Neuronal stem cell (in vitro differentiated cells): ENCODE results near the gene DNASE2B.

Source experiments
- DNase-seq: peaks from one replicate; pipeline ENCODE4 v3.0.0-alpha.2; 2013; ENCODE audit warnings: low spot score
- H2AFZ ChIP-seq: one replicate; pipeline ENCODE4 v1.6.1; 2013; ENCODE audit warnings: mild to moderate bottlenecking, low read length, inconsistent platforms
- H2AK5ac ChIP-seq: 2 replicates; pipeline ENCODE4 v1.6.1; 2013; ENCODE audit warnings: low read depth, mild to moderate bottlenecking, inconsistent platforms, low read length, moderate library complexity, mixed read lengths
- H2BK120ac ChIP-seq: 2 replicates; pipeline ENCODE4 v1.6.1; 2013; ENCODE audit warnings: low read depth, mild to moderate bottlenecking, inconsistent platforms, low read length, moderate library complexity, mixed read lengths
- H2BK12ac ChIP-seq: one replicate; pipeline ENCODE4 v1.6.1; 2013; ENCODE audit warnings: low read length, inconsistent platforms
- H2BK15ac ChIP-seq: 2 replicates; pipeline ENCODE4 v1.6.1; 2013; ENCODE audit warnings: mild to moderate bottlenecking, low read length, inconsistent platforms, mixed read lengths
- H2BK5ac ChIP-seq: one replicate; pipeline ENCODE4 v1.6.1; 2013; ENCODE audit warnings: inconsistent platforms, mild to moderate bottlenecking, low read length, moderate library complexity
- H3K14ac ChIP-seq: one replicate; pipeline ENCODE4 v1.6.1; 2013; ENCODE audit warnings: low read length, inconsistent platforms
- H3K18ac ChIP-seq: 2 replicates; pipeline ENCODE4 v1.6.1; 2013; ENCODE audit warnings: low read length, inconsistent platforms
- H3K23ac ChIP-seq: 2 replicates; pipeline ENCODE4 v1.6.1; 2013; ENCODE audit warnings: low read depth, mild to moderate bottlenecking, mixed read lengths, low read length, inconsistent platforms; ENCODE audit not compliant: poor library complexity
- H3K27ac ChIP-seq: replicated peaks from 3 replicates; pipeline ENCODE4 v1.5.1; 2013; ENCODE audit warnings: low read length, inconsistent platforms
- H3K27me3 ChIP-seq, 3 experiments: 2 replicates each; pipeline ENCODE4 v1.6.1; 2013; ENCODE audit warnings: low read length in 3 of 3, mild to moderate bottlenecking in 2 of 3, inconsistent platforms in 1 of 3, low read depth in 1 of 3, mixed read lengths in 1 of 3, moderate library complexity in 1 of 3; ENCODE audit not compliant: control insufficient read depth in 3 of 3, insufficient read depth in 3 of 3
- H3K36me3 ChIP-seq, 2 donors: replicated peaks in 1 of 2; 2 replicates each; pipeline ENCODE4 v1.6.1; 2013; ENCODE audit warnings: low read length in 2 of 2; ENCODE audit not compliant: control insufficient read depth in 2 of 2, insufficient read depth in 2 of 2
- H3K4ac ChIP-seq: 2 replicates; pipeline ENCODE4 v1.6.1; 2013; ENCODE audit warnings: inconsistent platforms, mild to moderate bottlenecking, low read length, moderate library complexity
- H3K4me1 ChIP-seq, 2 donors: 1 replicate in 1 of 2; 2 replicates in 1 of 2; pipeline ENCODE4 v1.6.1; 2013; ENCODE audit warnings: low read length in 2 of 2, low read depth in 1 of 2; ENCODE audit not compliant: control insufficient read depth in 2 of 2, insufficient read depth in 1 of 2
- H3K4me2 ChIP-seq: one replicate; pipeline ENCODE4 v1.6.1; 2013; ENCODE audit warnings: mild to moderate bottlenecking, low read length, inconsistent platforms; ENCODE audit not compliant: insufficient read depth, poor library complexity, severe bottlenecking
- H3K4me3 ChIP-seq, 2 donors: 2 replicates each; pipeline ENCODE4 v1.5.1; 2013; ENCODE audit warnings: low read length in 2 of 2, mild to moderate bottlenecking in 2 of 2, inconsistent platforms in 1 of 2, moderate library complexity in 1 of 2
- H3K79me1 ChIP-seq: one replicate; pipeline ENCODE4 v1.6.1; 2013; ENCODE audit warnings: low read depth, mild to moderate bottlenecking, inconsistent platforms, low read length, moderate library complexity
- H3K9ac ChIP-seq: one replicate; pipeline ENCODE4 v1.6.1; 2013; ENCODE audit warnings: mild to moderate bottlenecking, low read depth, low read length, inconsistent platforms; ENCODE audit not compliant: poor library complexity
- H3K9me3 ChIP-seq, 2 donors: replicated peaks in 1 of 2; 2 replicates each; pipeline versions ENCODE3 to v1.6.1; 2013; ENCODE audit warnings: low read length in 2 of 2, mild to moderate bottlenecking in 2 of 2, inconsistent platforms in 1 of 2, low read depth in 1 of 2, mixed read lengths in 1 of 2, moderate library complexity in 1 of 2; ENCODE audit not compliant: control insufficient read depth in 2 of 2, insufficient read depth in 1 of 2
- H4K8ac ChIP-seq: one replicate; pipeline ENCODE4 v1.6.1; 2013; ENCODE audit warnings: low read depth, mild to moderate bottlenecking, inconsistent platforms, low read length, moderate library complexity
- H4K91ac ChIP-seq: one replicate; pipeline ENCODE4 v1.6.1; 2013; ENCODE audit warnings: low read length, low read depth, mild to moderate bottlenecking, inconsistent platforms; ENCODE audit not compliant: poor library complexity
- WGBS, 2 donors: extraction: QIAGEN DNeasy Blood & Tissue Kit; methylation state at CpG; one replicate each; pipeline ENCODE4 v1.1.7; 2013; ENCODE audit warnings: missing lambda C conversion rate in 2 of 2, mixed read lengths in 1 of 2; ENCODE audit not compliant: insufficient read length in 2 of 2, insufficient replicate concordance in 1 of 2; ENCODE audit errors: extremely low coverage in 2 of 2; 5-methylcytosine and 5-hydroxymethylcytosine counted together

Gene DNASE2B

GRCh38 chr1:84352298-84353106, 45.8 kb upstream of the DNASE2B start:
- no peak overlapping the region for H3K4me2 ChIP-seq
- H4K91ac ChIP-seq = no peak overlapping the region
- H3K9me3 ChIP-seq = no peaks in the 10 kb centered on the region
- H3K4ac ChIP-seq = no peak overlapping the region
- no peak overlapping the region for H2AFZ ChIP-seq
- no peak overlapping the region for H2BK120ac ChIP-seq
- H2BK12ac ChIP-seq = no peak overlapping the region
- H3K36me3 ChIP-seq = no peaks in the 10 kb centered on the region
- H2BK5ac ChIP-seq = no peak overlapping the region
- no peak overlapping the region for H2AK5ac ChIP-seq
- peaks cover 2 to 5% of the 10 kb centered on the region in 2 donors for H3K4me1 ChIP-seq
- H4K8ac ChIP-seq = no peak overlapping the region
- no peaks in the 10 kb centered on the region for H3K27me3 ChIP-seq
- H3K23ac ChIP-seq = no peak overlapping the region
- H3K4me3 ChIP-seq = no peak overlapping the region
- no peaks in the 10 kb centered on the region for H3K79me1 ChIP-seq
- no CpG with 5 or more reads among the region's 3 CpGs for WGBS, 2 donors
- no peak overlapping the region for H3K18ac ChIP-seq
- DNase-seq = no peak
- no peak overlapping the region for H3K9ac ChIP-seq
- no peak overlapping the region for H3K27ac ChIP-seq
- no peak overlapping the region for H3K14ac ChIP-seq
- no peak overlapping the region for H2BK15ac ChIP-seq

GRCh38 chr1:84353695-84354094, 44.6 kb upstream of the DNASE2B start:
- Histone ChIP-seq H3K27me3 (no peaks in the 10 kb centered on the region), H3K23ac (no peak overlapping the region), H4K8ac (no peak overlapping the region), H4K91ac (no peak overlapping the region), H2BK5ac (no peak overlapping the region), H3K4me2 (no peak overlapping the region), H3K4me1 (peaks cover 0 to 5% of the 10 kb centered on the region in 2 donors), H3K4ac (no peak overlapping the region), H3K36me3 (no peaks in the 10 kb centered on the region), H3K9ac (no peak overlapping the region), H2BK12ac (no peak overlapping the region), H2AFZ (no peak overlapping the region), H2BK120ac (no peak overlapping the region), H3K18ac (no peak overlapping the region), H3K27ac (no peak overlapping the region), H3K4me3 (no peak overlapping the region), H3K79me1 (no peaks in the 10 kb centered on the region), H2BK15ac (no peak overlapping the region), H2AK5ac (no peak overlapping the region), H3K9me3 (no peaks in the 10 kb centered on the region), H3K14ac (no peak overlapping the region)
- DNase-seq = no peak
- no CpG with 5 or more reads among the region's 3 CpGs for WGBS, 2 donors

- Histone ChIP-seq H3K27ac (no peak overlapping the region), H3K9ac (no peak overlapping the region), H3K36me3 (no peaks in the 10 kb centered on the region), H4K8ac (no peak overlapping the region), H3K79me1 (no peaks in the 10 kb centered on the region), H3K4me2 (no peak overlapping the region), H2AK5ac (no peak overlapping the region), H2BK12ac (no peak overlapping the region), H3K14ac (no peak overlapping the region), H2AFZ (no peak overlapping the region), H3K4me3 (no peak overlapping the region), H3K4me1 (peaks cover 0 to 5% of the 10 kb centered on the region in 2 donors), H3K27me3 (no peaks in the 10 kb centered on the region), H3K18ac (no peak overlapping the region), H2BK120ac (no peak overlapping the region), H4K91ac (no peak overlapping the region), H2BK5ac (no peak overlapping the region), H2BK15ac (no peak overlapping the region), H3K9me3 (no peaks in the 10 kb centered on the region), H3K23ac (no peak overlapping the region), H3K4ac (no peak overlapping the region)
- no CpG with 5 or more reads among the region's 3 CpGs for WGBS, 2 donors
- DNase-seq = no peak
These were observed 42.7 kb upstream of the DNASE2B start for GRCh38 chr1:84355556-84355955.

GRCh38 chr1:84356881-84357280, 41.4 kb upstream of the DNASE2B start:
- Histone ChIP-seq H2BK5ac (no peak overlapping the region), H3K4me3 (no peak overlapping the region), H3K36me3 (no peaks in the 10 kb centered on the region), H3K14ac (no peak overlapping the region), H3K4ac (no peak overlapping the region), H3K23ac (no peak overlapping the region), H3K9ac (no peak overlapping the region), H3K4me2 (no peak overlapping the region), H2BK15ac (no peak overlapping the region), H4K91ac (no peak overlapping the region), H3K9me3 (no peaks in the 10 kb centered on the region), H3K18ac (no peak overlapping the region), H3K79me1 (no peaks in the 10 kb centered on the region), H3K27ac (no peak overlapping the region), H2AK5ac (no peak overlapping the region), H3K4me1 (peaks cover 0 to 5% of the 10 kb centered on the region in 2 donors), H3K27me3 (no peaks in the 10 kb centered on the region), H2BK120ac (no peak overlapping the region), H4K8ac (no peak overlapping the region), H2AFZ (no peak overlapping the region), H2BK12ac (no peak overlapping the region)
- no CpG with 5 or more reads among the region's 1 CpG for WGBS, 2 donors
- no peak for DNase-seq
